Liver (tissue), 9 donors: ENCODE results near the gene ZBTB25. TPM values are rescaled to one million over a fixed set of nuclear protein-coding genes. Genes with fewer than 3 reads are reported as not detected.

Source experiments
- DNase-seq: peaks from one replicate; pipeline ENCODE4 v3.0.0-alpha.2; 2017; ENCODE audit warnings: low spot score
- H3K27ac ChIP-seq, 2 donors: one replicate each; pipeline ENCODE4 v1.7.0; 2013; ENCODE audit warnings: inconsistent platforms in 2 of 2, low read length in 2 of 2, control low read depth in 1 of 2, low read depth in 1 of 2, mild to moderate bottlenecking in 1 of 2
- H3K27me3 ChIP-seq, 4 donors: one replicate each; pipeline versions ENCODE4 v1.6.1 to v1.7.0; 2013; ENCODE audit warnings: low read length in 3 of 4, inconsistent platforms in 1 of 4, mild to moderate bottlenecking in 1 of 4, moderate library complexity in 1 of 4; ENCODE audit not compliant: control insufficient read depth in 4 of 4, insufficient read depth in 4 of 4
- H3K36me3 ChIP-seq, 4 donors: one replicate each; pipeline versions ENCODE4 v1.6.1 to v1.7.0; 2013; ENCODE audit warnings: low read length in 3 of 4, mild to moderate bottlenecking in 3 of 4, low read depth in 1 of 4, moderate library complexity in 1 of 4; ENCODE audit not compliant: control insufficient read depth in 4 of 4, insufficient read depth in 3 of 4
- H3K4me1 ChIP-seq, 4 donors: one replicate each; pipeline versions ENCODE4 v1.6.1 to v1.7.0; 2013; ENCODE audit warnings: low read length in 3 of 4, mild to moderate bottlenecking in 3 of 4, moderate library complexity in 1 of 4; ENCODE audit not compliant: control insufficient read depth in 4 of 4, insufficient read depth in 4 of 4
- H3K4me3 ChIP-seq, 3 donors: one replicate each; pipeline versions ENCODE4 v1.6.1 to v1.7.0; 2013; ENCODE audit warnings: low read length in 3 of 3, control low read depth in 1 of 3, low read depth in 1 of 3, mild to moderate bottlenecking in 1 of 3
- H3K9ac ChIP-seq, 2 donors: one replicate each; pipeline ENCODE4 v1.7.0; 2013; ENCODE audit warnings: low read length in 2 of 2, mild to moderate bottlenecking in 2 of 2, moderate library complexity in 2 of 2, control low read depth in 1 of 2, low read depth in 1 of 2
- H3K9me3 ChIP-seq, 4 donors: one replicate each; pipeline versions ENCODE4 v1.6.1 to v1.7.0; 2013; ENCODE audit warnings: low read length in 3 of 4; ENCODE audit not compliant: control insufficient read depth in 4 of 4
- ATF3 ChIP-seq: IDR thresholded peaks from 2 replicates; pipeline ENCODE4 v1.6.1; 2016; ENCODE audit warnings: antibody characterized with exemption
- CTCF ChIP-seq: fragments of 150-350 bp; IDR thresholded peaks from 2 replicates; pipeline ENCODE4 v1.5.1; 2017; ENCODE audit warnings: improper control_type of control experiment, low read depth, low read length; ENCODE audit not compliant: missing input control
- FOXA2 ChIP-seq: IDR thresholded peaks from 2 replicates; pipeline ENCODE4 v1.6.1; 2016; ENCODE audit warnings: antibody characterized with exemption
- GABPA ChIP-seq, 2 donors: IDR thresholded peaks in 1 of 2; conservative IDR thresholded peaks in 1 of 2; 2 replicates each; pipeline ENCODE4 v1.6.1; 2016; ENCODE audit warnings: antibody characterized with exemption in 2 of 2, mild to moderate bottlenecking in 1 of 2, moderate library complexity in 1 of 2
- HNF4A ChIP-seq, 2 donors: conservative IDR thresholded peaks; 2 replicates each; pipeline ENCODE4 v1.6.1; 2016; ENCODE audit warnings: antibody characterized with exemption in 2 of 2, mild to moderate bottlenecking in 2 of 2
- HNF4G ChIP-seq: IDR thresholded peaks from 2 replicates; pipeline ENCODE4 v1.6.1; 2016; ENCODE audit warnings: antibody characterized with exemption
- JUND ChIP-seq, 2 donors: IDR thresholded peaks; 2 replicates each; pipeline ENCODE4 v1.6.1; 2016; ENCODE audit warnings: antibody characterized with exemption in 2 of 2
- NR2F2 ChIP-seq: IDR thresholded peaks from 2 replicates; pipeline ENCODE4 v1.6.1; 2016; ENCODE audit warnings: antibody characterized with exemption
- REST ChIP-seq: IDR thresholded peaks from 2 replicates; pipeline ENCODE4 v1.6.1; 2016; ENCODE audit warnings: antibody characterized with exemption, mild to moderate bottlenecking
- RXRA ChIP-seq, 2 donors: IDR thresholded peaks; 2 replicates each; pipeline ENCODE4 v1.6.1; 2017 to 2018; ENCODE audit warnings: antibody characterized with exemption in 2 of 2, mild to moderate bottlenecking in 1 of 2
- TAF1 ChIP-seq: conservative IDR thresholded peaks from 2 replicates; pipeline ENCODE4 v1.6.1; 2016; ENCODE audit warnings: antibody characterized with exemption, mild to moderate bottlenecking
- YY1 ChIP-seq: IDR thresholded peaks from 2 replicates; pipeline ENCODE4 v1.6.1; 2016; ENCODE audit warnings: antibody characterized with exemption, mild to moderate bottlenecking
- WGBS: extraction: QIAGEN DNeasy Blood & Tissue Kit; methylation state at CpG from one replicate; pipeline ENCODE4 v1.1.7; 2013; 5-methylcytosine and 5-hydroxymethylcytosine counted together
- polyA plus RNA-seq, 2 donors: library from polyadenylated mRNA; stranded (reverse) in 1 of 2; unstranded in 1 of 2; fragments of 200-250 nt in 1 of 2; fragments of >200 nt in 1 of 2; fragmentation: Nextera tagmentation in 1 of 2; extraction: Ambion mirVana in 1 of 2; gene quantifications; one replicate each; pipeline versions ENCODE4 v1.2.1 to v1.2.3, GENCODE V29; 2013 to 2015
- total RNA-seq, 2 donors: library from RNA; depleted of rRNA; stranded (reverse); fragments of >200 nt; gene quantifications; one replicate each; pipeline ENCODE4 v1.2.3, GENCODE V29; 2014
- donor health status: healthy.
- donor health status: healthy.
- donor health status: healthy.
- donor health status: healthy.
- donor health status: healthy.

Gene ZBTB25
- total and polyA plus RNA-seq, 4 donors, result 1.4 to 5.9 (median 3.7) TPM

- no peak for TF ChIP-seq CTCF
Measured at GRCh38 chr14:64444984-64445845, 58.4 kb downstream of the ZBTB25 start (continued).

GRCh38 chr14:64444140-64444539 lies 59.5 kb downstream of the ZBTB25 start:
- Histone ChIP-seq H3K9ac (no peak overlapping the region), H3K4me3 (no peak overlapping the region), H3K4me1 (no peaks in the 10 kb centered on the region), H3K36me3 (peaks cover 15 to 79% (median 66%) of the 10 kb centered on the region in 4 donors), H3K9me3 (no peaks in the 10 kb centered on the region), H3K27ac (no peak overlapping the region), H3K27me3 (no peaks in the 10 kb centered on the region)
- no peak for TF ChIP-seq NR2F2
- no peak for TF ChIP-seq JUND (IDR thresholded peaks at IDR 0.05)
- no peak for TF ChIP-seq HNF4G
- TF ChIP-seq GABPA (IDR thresholded peaks at IDR 0.05 in 1 of 2, conservative IDR thresholded peaks at IDR 0.05 in 1 of 2), result no peak
- TF ChIP-seq TAF1, result no peak
- no peak for TF ChIP-seq ATF3
- no peak for TF ChIP-seq RXRA (IDR thresholded peaks at IDR 0.05)
- no peak for TF ChIP-seq YY1
- TF ChIP-seq FOXA2, result no peak
- no peak for TF ChIP-seq HNF4A (conservative IDR thresholded peaks at IDR 0.05)
- no peak for TF ChIP-seq CTCF
- no peak for TF ChIP-seq REST
- WGBS, result 93% methylated on average over 11 of the region's 11 CpGs
- no peak for DNase-seq
